ENCODE results near the gene HOXD9.

Gene HOXD9

DNA sequence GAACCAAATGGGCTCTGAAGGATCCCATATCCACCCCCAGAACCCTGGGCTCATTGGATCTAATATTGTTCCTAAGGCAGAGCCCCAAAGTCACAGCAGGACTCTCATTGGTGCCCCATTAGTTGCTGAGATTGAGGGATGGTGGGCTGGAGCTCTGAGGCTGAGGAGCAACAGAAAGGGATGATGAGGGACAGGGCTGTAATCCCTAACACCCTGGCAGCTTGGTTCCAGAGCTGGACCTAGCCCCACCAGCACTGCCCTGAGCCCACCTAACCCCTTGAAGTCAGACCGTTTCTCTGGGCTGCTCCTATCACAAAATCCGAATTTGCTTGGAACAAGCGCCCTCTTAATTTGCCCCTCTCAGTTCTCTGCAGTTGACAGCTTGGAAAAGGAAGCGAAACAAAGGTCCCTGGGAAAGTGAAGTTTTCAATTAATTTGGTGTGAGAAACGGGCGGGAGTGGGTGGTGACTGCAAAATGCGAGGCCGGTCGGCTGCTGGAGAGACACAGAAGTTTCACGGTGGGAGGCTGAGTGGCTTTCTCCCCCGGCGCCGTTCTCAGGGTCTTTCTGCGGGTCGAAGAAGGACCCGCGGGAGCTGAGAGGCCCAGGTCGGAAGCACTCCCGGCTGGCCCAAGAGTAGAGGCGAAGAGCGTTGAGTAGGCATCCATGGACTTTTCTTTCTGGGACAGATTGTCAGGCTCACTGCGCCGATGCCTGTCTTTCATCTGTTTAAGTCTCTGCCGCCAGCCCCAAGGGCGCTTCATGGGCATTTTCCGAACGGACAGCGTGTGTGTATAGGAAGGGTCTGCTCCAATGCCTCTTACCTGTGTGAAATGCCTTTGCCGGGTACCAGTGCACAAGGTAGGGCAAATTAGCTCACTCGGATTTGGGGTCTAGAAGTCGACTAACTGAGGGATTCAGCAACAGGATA is 30.9 kb upstream of the HOXD9 start:
- no peak for ATAC-seq (ENCODE audit: low read depth)
- Mint-ChIP-seq H3K27me3 (peaks cover 46% of the 10 kb centered on the region), H3K27ac (peak overlapping the region; percentile 47), H3K4me1 (peaks cover 4% of the 10 kb centered on the region), H3K9me3 (peaks cover 3% of the 10 kb centered on the region), H3K36me3 (no peaks in the 10 kb centered on the region), H3K4me3 (no peak overlapping the region)
- no peak for DNase-seq (ENCODE audit: low spot score in 2 of 2)

DNA sequence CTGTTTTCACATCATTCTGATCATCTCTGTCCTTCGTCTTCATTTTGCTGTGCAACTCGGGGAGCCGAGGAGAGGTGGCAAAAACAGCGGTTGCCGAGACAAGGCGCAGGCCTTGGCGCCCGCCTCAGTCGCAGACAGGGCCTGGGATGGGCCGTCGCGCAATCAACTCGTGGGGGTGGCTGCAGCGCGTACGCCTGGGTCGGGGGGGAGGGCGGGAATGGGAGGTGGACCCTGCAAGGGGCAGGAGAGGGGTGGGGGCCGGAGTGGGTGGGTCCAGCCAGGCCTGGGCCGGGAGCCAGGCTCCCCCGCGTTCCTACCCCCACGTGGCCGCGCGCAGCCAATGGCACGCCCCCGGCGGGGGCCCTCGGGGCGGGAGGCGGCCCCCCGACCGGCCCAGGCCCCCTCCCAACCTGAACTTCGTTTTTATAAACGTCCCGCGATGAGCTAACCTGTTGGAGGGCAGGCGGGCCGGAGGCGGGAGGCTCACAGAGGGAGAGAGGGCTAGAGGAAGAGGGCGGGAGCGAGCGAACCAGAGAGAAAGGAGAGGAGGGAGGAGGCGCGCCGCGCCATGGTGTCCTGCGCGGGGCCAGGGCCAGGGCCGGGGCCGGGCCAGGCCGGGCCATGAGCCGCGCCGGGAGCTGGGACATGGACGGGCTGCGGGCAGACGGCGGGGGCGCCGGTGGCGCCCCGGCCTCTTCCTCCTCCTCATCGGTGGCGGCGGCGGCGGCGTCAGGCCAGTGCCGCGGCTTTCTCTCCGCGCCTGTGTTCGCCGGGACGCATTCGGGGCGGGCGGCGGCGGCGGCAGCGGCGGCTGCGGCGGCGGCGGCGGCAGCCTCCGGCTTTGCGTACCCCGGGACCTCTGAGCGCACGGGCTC is 30.0 kb upstream of the HOXD9 start, which contains the start of gene HOXD13:
Gene HOXD13, plus strand, starts transcription at position 452 of the 875 bp plus-strand sequence. Its CDS starts 170 bp downstream, at position 622.
- Mint-ChIP-seq H3K9me3 (peaks cover 3% of the 10 kb centered on the region), H3K4me1 (peaks cover 10% of the 10 kb centered on the region), H3K27me3 (peaks cover 47% of the 10 kb centered on the region), H3K27ac (peak within 1 kb of the TSS; percentile 64), H3K36me3 (no peaks in the 10 kb centered on the region), H3K4me3 (no peak within 1 kb of the TSS)
- DNase-seq (ENCODE audit: low spot score in 2 of 2), result no peak
- no peak for ATAC-seq (ENCODE audit: low read depth)

DNA sequence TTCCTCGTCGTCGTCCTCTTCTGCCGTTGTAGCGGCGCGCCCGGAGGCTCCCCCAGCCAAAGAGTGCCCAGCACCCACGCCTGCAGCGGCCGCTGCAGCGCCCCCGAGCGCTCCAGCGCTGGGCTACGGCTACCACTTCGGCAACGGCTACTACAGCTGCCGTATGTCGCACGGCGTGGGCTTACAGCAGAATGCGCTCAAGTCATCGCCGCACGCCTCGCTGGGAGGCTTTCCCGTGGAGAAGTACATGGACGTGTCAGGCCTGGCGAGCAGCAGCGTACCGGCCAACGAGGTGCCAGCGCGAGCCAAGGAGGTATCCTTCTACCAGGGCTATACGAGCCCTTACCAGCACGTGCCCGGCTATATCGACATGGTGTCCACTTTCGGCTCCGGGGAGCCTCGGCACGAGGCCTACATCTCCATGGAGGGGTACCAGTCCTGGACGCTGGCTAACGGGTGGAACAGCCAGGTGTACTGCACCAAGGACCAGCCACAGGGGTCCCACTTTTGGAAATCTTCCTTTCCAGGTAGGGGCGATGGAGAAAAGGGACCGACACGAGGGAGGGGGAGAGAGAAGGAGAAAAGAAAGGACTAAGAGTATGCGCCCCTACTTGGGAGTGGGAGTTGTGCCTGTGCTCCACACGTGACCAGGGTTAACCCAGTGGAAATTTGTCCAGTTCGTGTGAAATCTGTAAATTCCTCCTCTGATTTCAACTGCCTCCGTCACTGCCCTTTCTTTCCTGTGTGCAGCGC is 29.2 kb upstream of the HOXD9 start:
- no peak for DNase-seq (ENCODE audit: low spot score in 2 of 2)
- Mint-ChIP-seq H3K4me3 (no peak overlapping the region), H3K9me3 (peaks cover 3% of the 10 kb centered on the region), H3K27ac (peak overlapping the region; percentile 64), H3K27me3 (peaks cover 49% of the 10 kb centered on the region), H3K4me1 (peaks cover 12% of the 10 kb centered on the region), H3K36me3 (no peaks in the 10 kb centered on the region)
- ATAC-seq (ENCODE audit: low read depth), result no peak

DNA sequence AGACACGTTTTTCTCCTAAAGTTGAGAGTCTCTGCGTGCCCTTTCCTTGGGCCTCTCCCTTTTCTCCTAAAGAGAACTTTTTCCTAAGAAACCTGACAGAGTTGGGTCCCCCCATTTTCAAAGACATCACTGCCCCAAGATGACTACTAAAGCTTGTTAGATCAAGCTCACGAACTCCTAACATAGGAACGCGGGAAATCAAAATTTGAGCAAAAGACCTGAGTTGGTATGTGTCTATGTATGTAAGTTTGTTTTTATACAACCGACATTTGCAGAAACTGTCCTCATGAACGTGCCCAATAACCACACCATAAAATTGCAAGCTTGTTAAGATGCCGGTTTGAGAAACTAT is 28.6 kb upstream of the HOXD9 start:
- Mint-ChIP-seq H3K36me3 (no peaks in the 10 kb centered on the region), H3K9me3 (peaks cover 3% of the 10 kb centered on the region), H3K4me1 (peaks cover 11% of the 10 kb centered on the region), H3K4me3 (no peak overlapping the region), H3K27me3 (peaks cover 46% of the 10 kb centered on the region), H3K27ac (peak overlapping the region; percentile 64)
- DNase-seq (ENCODE audit: low spot score in 2 of 2) (no peak), ATAC-seq (ENCODE audit: low read depth) (no peak)

DNA sequence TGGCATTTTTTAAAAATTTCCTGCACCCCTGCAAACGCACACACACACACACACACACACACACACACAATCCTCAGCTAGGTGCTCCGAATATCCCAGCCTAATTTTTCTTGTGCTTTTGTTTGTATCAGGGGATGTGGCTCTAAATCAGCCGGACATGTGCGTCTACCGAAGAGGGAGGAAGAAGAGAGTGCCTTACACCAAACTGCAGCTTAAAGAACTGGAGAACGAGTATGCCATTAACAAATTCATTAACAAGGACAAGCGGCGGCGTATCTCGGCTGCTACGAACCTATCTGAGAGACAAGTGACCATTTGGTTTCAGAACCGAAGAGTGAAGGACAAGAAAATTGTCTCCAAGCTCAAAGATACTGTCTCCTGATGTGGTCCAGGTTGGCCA is 28.2 kb upstream of the HOXD9 start:
- peaks cover 47% of the 10 kb centered on the region for H3K27me3 Mint-ChIP-seq
- DNase-seq (ENCODE audit: low spot score in 2 of 2) (no peak), ATAC-seq (ENCODE audit: low read depth) (no peak)
- peaks cover 11% of the 10 kb centered on the region for H3K4me1 Mint-ChIP-seq
- no peak overlapping the region for H3K27ac Mint-ChIP-seq
- no peak overlapping the region for H3K4me3 Mint-ChIP-seq
- no peaks in the 10 kb centered on the region for H3K36me3 Mint-ChIP-seq
- peaks cover 3% of the 10 kb centered on the region for H3K9me3 Mint-ChIP-seq

DNA sequence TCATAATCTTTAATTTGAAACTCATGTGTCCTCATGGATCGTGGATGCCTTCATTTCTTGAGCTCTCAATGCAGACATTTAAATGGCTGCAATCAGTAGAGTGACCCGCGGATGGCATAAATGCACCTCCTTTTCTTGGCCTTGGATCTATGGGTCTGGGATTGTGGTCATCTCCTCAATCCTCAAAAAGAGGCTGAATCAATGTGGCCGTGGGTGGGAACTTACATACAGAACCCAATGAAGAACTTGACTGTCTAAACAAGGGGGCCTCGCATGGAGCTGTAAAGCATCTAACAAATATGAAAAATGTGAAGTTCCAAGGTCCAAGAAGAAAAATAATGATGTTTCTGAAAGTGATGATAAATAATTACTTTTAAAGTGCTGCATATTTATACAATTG is 27.1 kb upstream of the HOXD9 start:
- Mint-ChIP-seq H3K36me3 (no peaks in the 10 kb centered on the region), H3K4me1 (peaks cover 11% of the 10 kb centered on the region), H3K9me3 (peaks cover 3% of the 10 kb centered on the region), H3K4me3 (no peak overlapping the region), H3K27me3 (peaks cover 44% of the 10 kb centered on the region), H3K27ac (no peak overlapping the region)
- DNase-seq (ENCODE audit: low spot score in 2 of 2) (no peak), ATAC-seq (ENCODE audit: low read depth) (no peak)

DNA sequence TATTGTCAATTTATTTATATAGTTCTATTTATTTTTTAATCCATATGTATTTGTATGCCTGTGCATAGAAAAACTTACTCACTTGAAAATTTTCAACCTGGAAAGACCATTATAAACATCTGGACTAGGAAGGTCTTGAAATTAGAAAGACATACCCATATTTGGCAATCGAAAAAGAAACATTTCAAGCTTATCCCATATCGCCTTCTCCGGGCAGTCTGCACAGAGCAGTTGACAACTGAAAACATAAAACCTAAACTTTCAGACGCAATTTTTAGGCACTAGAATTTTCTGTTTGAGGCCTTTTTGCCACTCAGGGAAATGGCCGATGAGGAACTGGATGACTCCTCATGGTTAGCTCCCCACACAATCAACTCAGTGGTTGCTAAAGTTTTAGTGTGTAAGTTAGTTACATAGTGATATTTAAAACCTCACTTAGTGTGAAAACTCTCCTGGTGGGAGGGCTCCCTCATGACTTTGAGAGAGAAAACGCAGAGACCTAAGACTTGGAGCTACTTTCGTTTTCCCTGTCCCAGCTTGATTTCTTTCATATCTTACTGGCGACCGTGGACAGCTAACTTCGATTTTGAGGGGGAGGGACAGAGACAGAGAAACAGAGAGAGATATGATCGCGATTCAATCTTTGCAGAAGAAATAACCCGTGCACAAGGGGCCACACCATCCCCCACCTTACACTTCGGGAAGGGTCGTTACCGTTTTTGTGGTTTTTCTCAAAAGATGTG is 26.1 kb upstream of the HOXD9 start:
- peaks cover 11% of the 10 kb centered on the region for H3K4me1 Mint-ChIP-seq
- ATAC-seq (ENCODE audit: low read depth), result no peak
- H3K27ac Mint-ChIP-seq, result peak overlapping the region; percentile 53
- DNase-seq (ENCODE audit: low spot score in 2 of 2), result no peak
- H3K4me3 Mint-ChIP-seq, result peak overlapping the region; percentile 72
- no peaks in the 10 kb centered on the region for H3K36me3 Mint-ChIP-seq
- peaks cover 3% of the 10 kb centered on the region for H3K9me3 Mint-ChIP-seq
- peaks cover 38% of the 10 kb centered on the region for H3K27me3 Mint-ChIP-seq

DNA sequence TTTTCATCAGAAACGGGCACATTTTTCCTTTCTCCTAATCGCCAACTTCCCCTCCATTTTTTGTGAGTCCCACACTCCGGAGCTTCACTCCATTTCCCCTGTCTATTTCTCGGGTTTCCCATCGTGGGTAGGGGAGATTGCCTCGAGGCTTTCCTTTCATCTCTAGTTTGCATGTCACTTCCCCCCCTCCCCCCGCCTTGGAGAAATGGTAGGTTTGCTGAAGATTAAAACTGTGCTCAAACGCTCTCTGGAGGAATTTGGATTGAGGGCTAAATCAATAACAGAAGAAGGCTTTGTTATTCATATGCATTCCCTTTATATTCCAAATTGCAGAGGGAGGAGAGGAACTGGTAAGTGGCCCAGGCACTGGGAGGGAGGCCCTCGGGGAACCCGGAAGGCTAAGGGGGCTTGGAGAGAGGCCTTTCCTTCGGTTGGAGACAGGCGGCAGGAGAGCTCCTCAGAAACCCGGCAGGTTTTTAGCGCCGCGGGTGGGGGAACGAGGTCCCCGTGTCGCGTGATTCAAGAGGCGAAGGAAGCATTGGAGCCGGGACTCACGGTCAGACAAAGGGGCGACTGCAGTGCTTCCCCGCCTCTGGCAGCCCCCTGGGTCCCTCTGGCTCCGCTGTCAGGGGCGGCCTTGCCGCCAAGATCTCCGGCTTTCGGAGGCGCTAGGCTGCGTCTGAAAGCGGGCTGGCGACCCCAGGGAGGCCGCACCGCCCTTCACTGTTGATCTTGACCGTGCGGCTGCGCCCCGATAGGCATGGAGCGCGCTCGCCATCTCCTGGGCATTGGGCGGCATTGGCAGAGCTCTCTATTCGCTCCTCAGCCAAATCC is 25.3 kb upstream of the HOXD9 start:
- Mint-ChIP-seq H3K27me3 (peaks cover 37% of the 10 kb centered on the region), H3K27ac (peak overlapping the region; percentile 53), H3K36me3 (no peaks in the 10 kb centered on the region), H3K4me1 (peaks cover 11% of the 10 kb centered on the region), H3K4me3 (peak overlapping the region; percentile 72), H3K9me3 (peaks cover 3% of the 10 kb centered on the region)
- peak; percentile 72 for ATAC-seq (ENCODE audit: low read depth)
- DNase-seq (ENCODE audit: low spot score in 2 of 2), result peak; percentile 34 to 55

DNA sequence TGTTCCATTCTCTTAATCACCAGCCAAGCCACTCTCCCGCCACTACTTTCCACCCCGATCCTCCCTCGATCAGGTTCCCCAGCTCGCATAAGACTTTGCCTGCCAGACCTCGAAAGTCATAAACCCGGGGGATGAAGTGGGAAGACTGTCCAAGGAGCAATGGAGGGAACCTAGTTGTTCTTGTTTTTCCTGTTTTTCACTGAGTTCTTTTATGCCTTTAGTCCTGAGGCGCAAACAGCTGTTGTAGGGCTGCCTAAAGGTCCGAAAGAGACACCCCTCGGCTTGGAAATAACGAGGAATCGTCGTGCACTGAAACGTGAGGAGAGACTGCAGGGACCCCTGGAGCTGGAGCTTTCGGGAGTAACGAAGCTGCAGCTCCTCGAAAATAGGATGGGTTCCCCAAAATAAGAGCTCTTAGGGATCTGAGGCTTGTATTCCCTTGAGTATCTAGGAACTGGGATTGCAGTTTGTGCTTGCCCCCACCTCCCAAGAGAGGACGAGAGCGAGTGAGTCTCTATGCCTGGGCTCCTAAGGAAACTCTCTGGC is 24.6 kb upstream of the HOXD9 start:
- peak overlapping the region; percentile 72 for H3K4me3 Mint-ChIP-seq
- ATAC-seq (ENCODE audit: low read depth) (no peak), DNase-seq (ENCODE audit: low spot score in 2 of 2) (no peak)
- H3K9me3 Mint-ChIP-seq, result peaks cover 3% of the 10 kb centered on the region
- H3K4me1 Mint-ChIP-seq, result peaks cover 11% of the 10 kb centered on the region
- peaks cover 37% of the 10 kb centered on the region for H3K27me3 Mint-ChIP-seq
- no peak overlapping the region for H3K27ac Mint-ChIP-seq
- no peaks in the 10 kb centered on the region for H3K36me3 Mint-ChIP-seq

DNA sequence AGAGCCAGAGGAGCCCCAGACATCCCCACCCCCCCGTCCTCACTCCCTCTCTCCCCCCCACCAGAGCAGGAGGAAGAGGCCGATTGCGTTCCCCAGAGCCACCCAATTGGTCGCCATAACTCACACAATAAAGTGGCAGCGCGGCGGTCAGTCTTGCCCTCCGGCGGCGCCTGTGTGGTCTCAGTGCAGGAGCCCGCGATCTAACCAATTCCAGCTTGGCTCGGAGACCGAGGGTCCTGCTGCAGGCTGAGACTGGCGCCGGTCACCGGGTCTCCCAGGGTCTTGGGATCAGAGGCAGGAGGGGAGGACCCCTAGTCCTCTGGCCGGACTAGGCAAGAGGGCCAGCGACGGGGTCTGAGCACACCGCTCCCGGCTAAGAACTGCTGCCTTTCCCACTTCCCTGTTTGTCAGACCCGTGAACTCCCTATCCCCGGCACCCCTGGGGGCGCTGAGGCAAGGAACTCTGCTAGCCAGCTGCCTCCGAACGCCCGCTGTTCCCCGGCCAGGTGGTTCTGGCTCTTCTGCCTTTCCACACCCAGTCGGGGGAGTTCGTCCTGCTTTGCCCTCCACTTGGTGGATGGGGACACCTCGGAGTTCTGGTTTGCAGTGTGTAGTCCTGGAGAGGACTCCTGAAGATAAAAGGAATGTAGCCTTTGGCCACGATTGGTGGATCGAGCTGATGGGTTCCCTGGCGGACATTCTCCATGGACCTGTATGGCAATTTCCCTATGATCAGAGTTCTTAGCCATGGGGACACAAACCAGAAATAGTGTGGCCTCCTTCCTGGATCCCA is 24.0 kb upstream of the HOXD9 start:
- Mint-ChIP-seq H3K4me3 (no peak overlapping the region), H3K9me3 (peaks cover 3% of the 10 kb centered on the region), H3K36me3 (no peaks in the 10 kb centered on the region), H3K27ac (no peak overlapping the region), H3K27me3 (peaks cover 35% of the 10 kb centered on the region), H3K4me1 (peaks cover 11% of the 10 kb centered on the region)
- DNase-seq (ENCODE audit: low spot score in 2 of 2) (no peak), ATAC-seq (ENCODE audit: low read depth) (no peak)

DNA sequence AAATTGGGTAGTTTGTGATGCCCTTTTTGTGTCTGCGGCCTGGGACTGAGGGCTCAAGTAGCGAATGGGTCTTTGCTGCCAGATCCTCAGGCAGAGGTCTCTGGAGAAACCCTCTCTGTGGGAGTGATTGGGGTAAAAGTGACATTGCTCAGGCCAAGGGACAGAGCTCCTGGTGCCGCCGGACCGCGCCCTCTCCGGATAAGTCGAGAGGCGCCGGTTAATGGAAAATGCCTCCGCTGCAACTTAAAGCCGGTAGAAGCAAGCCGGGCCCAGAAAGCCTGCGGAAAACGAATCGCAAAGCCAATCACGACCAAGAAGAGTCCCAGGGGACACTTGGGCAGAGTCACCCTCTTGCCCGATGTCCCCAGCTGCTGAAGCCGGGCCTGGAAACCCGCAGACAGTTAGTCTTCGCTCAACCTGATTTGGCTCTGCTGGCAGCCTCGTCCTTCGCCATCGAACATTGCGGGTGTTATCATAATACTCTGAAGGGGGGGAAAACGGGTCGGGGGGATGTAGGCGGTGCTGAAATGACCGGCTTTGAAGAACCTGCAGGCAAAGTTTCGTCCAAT is 23.3 kb upstream of the HOXD9 start:
- H3K9me3 Mint-ChIP-seq, result no peaks in the 10 kb centered on the region
- peaks cover 11% of the 10 kb centered on the region for H3K4me1 Mint-ChIP-seq
- H3K36me3 Mint-ChIP-seq, result no peaks in the 10 kb centered on the region
- DNase-seq (ENCODE audit: low spot score in 2 of 2) (no peak), ATAC-seq (ENCODE audit: low read depth) (no peak)
- no peak overlapping the region for H3K4me3 Mint-ChIP-seq
- peaks cover 28% of the 10 kb centered on the region for H3K27me3 Mint-ChIP-seq
- H3K27ac Mint-ChIP-seq, result no peak overlapping the region

All from memory B cell (primary cell).